Large intestine (tissue), 3 donors: ENCODE results near the gene MLST8. TPM values are rescaled to one million over a fixed set of nuclear protein-coding genes. Genes with fewer than 3 reads are reported as not detected.

Source experiments
- DNase-seq, 2 donors: peaks; one replicate each; pipeline versions ENCODE4 v3.0.0 to v3.0.0-alpha.2; 2013
- H3K27ac ChIP-seq: one replicate; pipeline ENCODE4 v1.5.1; 2013; ENCODE audit warnings: low read length
- H3K27me3 ChIP-seq: 2 replicates; pipeline ENCODE4 v1.6.1; 2013; ENCODE audit warnings: low read length; ENCODE audit not compliant: control insufficient read depth, insufficient read depth
- H3K36me3 ChIP-seq: 2 replicates; pipeline ENCODE4 v1.6.1; 2013; ENCODE audit warnings: low read length; ENCODE audit not compliant: control insufficient read depth, insufficient read depth
- H3K4me1 ChIP-seq: one replicate; pipeline ENCODE4 v1.6.1; 2013; ENCODE audit warnings: low read length; ENCODE audit not compliant: control insufficient read depth, insufficient read depth
- H3K4me3 ChIP-seq: one replicate; pipeline ENCODE4 v1.5.1; 2013; ENCODE audit warnings: low read length
- H3K9me3 ChIP-seq: one replicate; pipeline ENCODE4 v1.6.1; 2013; ENCODE audit warnings: mild to moderate bottlenecking, low read depth, low read length, moderate library complexity; ENCODE audit not compliant: control insufficient read depth
- WGBS: methylation state at CpG from one replicate; pipeline ENCODE4 v1.1.5; 2013; ENCODE audit warnings: low lambda C conversion rate; ENCODE audit not compliant: insufficient coverage; 5-methylcytosine and 5-hydroxymethylcytosine counted together
- polyA plus RNA-seq: library from polyadenylated mRNA; unstranded; fragments of 120-200 nt; gene quantifications from one replicate; pipeline ENCODE4 v1.2.1, GENCODE V29; 2013

Gene MLST8
- polyA plus RNA-seq, 1 donor, result 40.0 TPM

DNA sequence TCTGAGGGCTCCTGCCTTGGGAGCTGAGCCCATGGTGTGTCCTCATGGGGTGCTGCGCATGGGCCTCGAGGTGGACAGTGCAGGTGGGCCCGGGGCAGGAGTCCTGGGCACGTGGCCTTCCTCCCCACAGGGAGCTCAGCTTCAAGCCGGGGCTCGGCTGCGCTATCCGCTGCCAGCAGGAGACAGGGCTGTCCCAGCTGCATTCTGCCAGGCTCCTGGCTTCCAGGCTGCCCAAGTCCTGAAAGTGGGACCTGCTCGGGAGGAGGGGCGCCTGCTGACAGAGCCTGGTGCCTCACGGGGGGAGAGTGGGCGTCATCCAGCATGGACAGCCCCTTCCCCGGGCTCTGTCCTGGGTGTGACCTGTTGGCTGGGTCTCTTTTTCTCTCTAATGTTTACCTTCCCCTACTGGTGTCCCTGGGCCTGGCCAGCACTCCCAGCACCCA, 42.6 kb upstream of the MLST8 start:
- H3K27me3 ChIP-seq, result no peaks in the 10 kb centered on the region
- peaks cover 19% of the 10 kb centered on the region for H3K9me3 ChIP-seq
- peak overlapping the region; percentile 94 for H3K27ac ChIP-seq
- no CpG with 5 or more reads among the region's 13 CpGs for WGBS
- peaks cover 21% of the 10 kb centered on the region for H3K36me3 ChIP-seq
- DNase-seq, result peak in 1 of 2 donors; percentile 44
- peak overlapping the region; percentile 3 for H3K4me3 ChIP-seq
- H3K4me1 ChIP-seq, result peaks cover 83% of the 10 kb centered on the region

DNA sequence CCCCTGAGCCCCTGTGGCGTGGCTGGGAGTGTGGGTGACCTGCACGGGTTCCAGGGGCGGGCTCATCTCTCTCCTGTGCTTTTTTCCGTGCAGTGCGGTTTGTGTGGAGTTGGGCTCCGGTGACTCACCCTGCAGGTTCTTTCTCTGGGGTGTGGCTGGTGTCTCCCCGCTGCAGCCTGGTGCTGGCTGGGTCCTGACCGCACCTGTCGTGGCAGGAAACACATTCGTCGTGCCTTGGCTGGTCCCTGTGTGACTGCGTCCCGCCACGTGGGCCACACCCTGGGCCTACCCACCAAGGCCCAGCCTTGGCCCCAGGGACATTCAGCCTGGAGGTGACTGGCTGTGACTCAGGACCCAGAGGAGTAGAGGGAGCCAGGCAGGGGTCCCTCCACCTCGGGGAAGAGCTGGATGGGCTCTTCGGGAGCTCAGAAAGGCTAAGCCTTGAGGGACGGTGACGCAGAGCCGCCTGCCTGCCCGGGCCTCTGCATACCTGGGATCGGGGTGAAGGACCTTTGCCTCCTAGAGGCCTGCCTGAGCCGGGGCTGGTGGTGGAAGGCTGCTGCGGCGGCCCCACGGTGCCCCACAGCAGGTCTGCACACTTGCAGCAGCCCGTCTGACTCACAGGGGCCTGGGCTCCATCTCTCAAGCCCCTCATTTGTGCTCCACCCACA, 41.9 kb upstream of the MLST8 start:
- peaks cover 76% of the 10 kb centered on the region for H3K4me1 ChIP-seq
- H3K27ac ChIP-seq, result peak overlapping the region; percentile 94
- peak overlapping the region; percentile 11 for H3K4me3 ChIP-seq
- H3K27me3 ChIP-seq, result no peaks in the 10 kb centered on the region
- WGBS, result no CpG with 5 or more reads among the region's 26 CpGs
- H3K36me3 ChIP-seq, result peaks cover 28% of the 10 kb centered on the region
- H3K9me3 ChIP-seq, result peaks cover 19% of the 10 kb centered on the region
- DNase-seq, result peak; percentile 79 to 94

- DNase-seq, result no peak
- H3K36me3 ChIP-seq, result peaks cover 46% of the 10 kb centered on the region
- WGBS, result no CpG with 5 or more reads among the region's 12 CpGs
- H3K27ac ChIP-seq, result no peak overlapping the region
- no peak overlapping the region for H3K4me3 ChIP-seq
- H3K9me3 ChIP-seq, result peaks cover 22% of the 10 kb centered on the region
- no peaks in the 10 kb centered on the region for H3K27me3 ChIP-seq
- peaks cover 54% of the 10 kb centered on the region for H3K4me1 ChIP-seq
Observed at GRCh38 chr16:2165861-2166260, 39.4 kb upstream of the MLST8 start.

- no peak overlapping the region for H3K4me3 ChIP-seq
- peaks cover 50% of the 10 kb centered on the region for H3K4me1 ChIP-seq
- no peaks in the 10 kb centered on the region for H3K27me3 ChIP-seq
- WGBS, result no CpG with 5 or more reads among the region's 17 CpGs
- H3K27ac ChIP-seq, result no peak overlapping the region
- peaks cover 50% of the 10 kb centered on the region for H3K36me3 ChIP-seq
- peaks cover 22% of the 10 kb centered on the region for H3K9me3 ChIP-seq
- peak in 1 of 2 donors; percentile 64 for DNase-seq
Observed at GRCh38 chr16:2166263-2167067, 38.8 kb upstream of the MLST8 start.

DNA sequence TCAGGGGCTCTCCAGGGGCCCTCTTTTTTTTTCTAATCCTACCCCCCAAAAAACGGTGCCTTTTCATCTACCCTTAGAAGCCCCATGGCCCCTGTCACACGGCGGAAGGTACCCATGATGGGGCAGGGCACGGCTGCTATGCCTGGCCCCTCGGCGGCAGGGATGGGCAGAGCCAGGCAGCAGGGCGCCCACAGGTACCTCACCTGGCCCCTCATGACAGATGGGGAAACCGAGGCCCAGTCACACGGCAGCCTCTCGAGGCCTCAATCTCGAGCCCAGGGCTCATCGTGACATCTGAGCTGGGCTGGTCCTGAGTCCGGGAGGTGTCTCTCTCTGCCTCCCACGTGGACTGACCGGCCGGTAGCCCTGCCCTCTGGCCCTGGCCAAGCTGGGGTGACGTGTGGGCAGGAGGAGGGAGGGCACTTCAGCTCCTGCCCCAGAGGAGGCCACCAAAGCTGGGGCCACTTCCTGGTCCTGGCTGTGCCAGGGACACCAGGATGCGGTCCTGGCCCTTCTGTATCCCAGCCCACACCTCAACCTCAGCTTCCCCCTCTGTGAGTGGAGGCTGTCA, 38.1 kb upstream of the MLST8 start:
- DNase-seq, result no peak
- H3K4me1 ChIP-seq, result peaks cover 43% of the 10 kb centered on the region
- no peaks in the 10 kb centered on the region for H3K27me3 ChIP-seq
- peaks cover 57% of the 10 kb centered on the region for H3K36me3 ChIP-seq
- H3K9me3 ChIP-seq, result peaks cover 22% of the 10 kb centered on the region
- no CpG with 5 or more reads among the region's 18 CpGs for WGBS
- no peak overlapping the region for H3K4me3 ChIP-seq
- no peak overlapping the region for H3K27ac ChIP-seq

- peaks cover 21% of the 10 kb centered on the region for H3K4me1 ChIP-seq
- DNase-seq, result no peak
- no CpG with 5 or more reads among the region's 18 CpGs for WGBS
- H3K27ac ChIP-seq, result no peak overlapping the region
- H3K9me3 ChIP-seq, result peaks cover 8% of the 10 kb centered on the region
- peaks cover 83% of the 10 kb centered on the region for H3K36me3 ChIP-seq
- no peaks in the 10 kb centered on the region for H3K27me3 ChIP-seq
- no peak overlapping the region for H3K4me3 ChIP-seq
Observed at GRCh38 chr16:2170080-2170479, 35.2 kb upstream of the MLST8 start.

DNA sequence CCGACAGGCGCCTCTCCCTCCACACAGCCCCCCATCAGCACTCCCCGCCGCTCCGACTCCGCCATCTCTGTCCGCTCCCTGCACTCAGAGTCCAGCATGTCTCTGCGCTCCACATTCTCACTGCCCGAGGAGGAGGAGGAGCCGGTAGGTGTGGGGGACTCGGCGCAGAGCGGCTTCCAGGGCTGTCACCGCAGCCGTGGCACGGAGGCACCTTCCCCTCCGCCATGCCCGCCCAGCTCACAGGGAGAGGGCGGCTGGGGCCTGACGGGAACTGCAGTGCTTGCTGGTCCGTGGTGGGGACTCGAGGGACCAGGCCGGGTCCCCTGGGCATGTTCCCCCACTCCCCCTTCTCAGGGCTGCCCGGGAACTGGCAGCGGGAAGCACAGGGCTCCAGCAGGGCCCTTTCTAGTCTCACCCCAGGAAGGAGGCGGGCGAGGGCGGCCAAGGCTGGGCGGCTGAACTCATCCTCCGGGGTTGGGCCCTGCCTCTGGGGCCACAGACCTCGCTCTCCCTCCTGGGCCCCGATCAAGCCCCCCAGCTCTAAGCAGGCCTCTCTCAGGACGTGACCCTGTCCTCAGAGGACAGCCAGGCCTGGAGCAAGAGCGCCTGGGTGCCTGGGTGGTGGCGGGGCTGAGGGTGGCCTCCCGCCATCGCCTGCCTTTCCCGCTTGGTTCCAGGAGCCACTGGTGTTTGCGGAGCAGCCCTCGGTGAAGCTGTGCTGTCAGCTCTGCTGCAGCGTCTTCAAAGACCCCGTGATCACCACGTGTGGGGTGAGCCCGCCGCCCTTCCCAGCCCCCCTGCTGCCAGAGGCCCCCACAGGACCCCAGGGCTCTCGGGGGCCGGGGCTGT, 34.4 kb upstream of the MLST8 start:
- WGBS, result no CpG with 5 or more reads among the region's 47 CpGs
- DNase-seq, result no peak
- Histone ChIP-seq H3K4me1 (peaks cover 19% of the 10 kb centered on the region), H3K36me3 (peaks cover 86% of the 10 kb centered on the region), H3K9me3 (peaks cover 3% of the 10 kb centered on the region), H3K27me3 (no peaks in the 10 kb centered on the region), H3K4me3 (no peak overlapping the region), H3K27ac (no peak overlapping the region)

DNA sequence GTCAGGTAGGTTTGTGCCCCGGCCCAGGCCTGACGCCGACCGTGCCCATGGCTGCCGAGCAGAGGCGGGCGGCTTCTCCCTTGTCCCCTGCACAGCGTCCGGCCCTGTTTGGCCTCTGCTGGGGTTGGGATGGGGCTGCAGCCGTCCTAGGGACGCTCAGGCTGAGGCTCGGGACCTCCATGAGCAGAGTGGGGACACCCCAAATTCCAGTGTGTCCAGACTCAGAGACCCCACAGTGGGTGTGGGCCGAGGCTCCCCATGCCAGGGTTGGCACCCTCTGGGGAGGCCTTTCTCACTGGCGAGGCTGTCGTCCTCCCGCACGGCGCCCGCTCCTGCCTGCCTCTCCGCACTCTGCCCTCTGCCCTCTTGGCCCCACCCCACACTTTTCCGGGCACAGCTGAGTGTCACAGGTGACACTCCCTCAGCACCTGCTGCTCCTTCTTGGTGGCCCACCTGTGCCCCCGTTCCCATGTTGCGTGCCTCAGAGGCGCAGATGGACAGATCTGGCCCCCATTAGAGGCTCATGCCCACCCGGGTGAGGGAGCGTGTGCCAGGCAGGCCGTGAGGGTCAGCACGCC, 33.6 kb upstream of the MLST8 start:
- no peak for DNase-seq
- Histone ChIP-seq H3K27ac (no peak overlapping the region), H3K9me3 (peaks cover 3% of the 10 kb centered on the region), H3K27me3 (no peaks in the 10 kb centered on the region), H3K36me3 (peaks cover 85% of the 10 kb centered on the region), H3K4me3 (no peak overlapping the region), H3K4me1 (peaks cover 10% of the 10 kb centered on the region)
- WGBS, result no CpG with 5 or more reads among the region's 28 CpGs

- H3K4me1 ChIP-seq, result no peaks in the 10 kb centered on the region
- DNase-seq, result no peak
- H3K9me3 ChIP-seq, result peaks cover 5% of the 10 kb centered on the region
- peaks cover 85% of the 10 kb centered on the region for H3K36me3 ChIP-seq
- H3K27me3 ChIP-seq, result no peaks in the 10 kb centered on the region
- no CpG with 5 or more reads among the region's 29 CpGs for WGBS
- no peak overlapping the region for H3K4me3 ChIP-seq
- no peak overlapping the region for H3K27ac ChIP-seq
Observed at GRCh38 chr16:2172688-2173335, 32.4 kb upstream of the MLST8 start.
